ENCODE measurements around the gene WT1.
"Not testable (repeated sequence)": the region's sequence is repeated elsewhere in the genome, so short reads cannot be mapped to it uniquely, and the experiment has no call there.

The WT1 gene

GRCh38 chr11:32435511-32435941, at the start of gene WT1:
TSS of gene WT1 (minus strand) at chr11:32435539.
- DNase-seq: no peak

- DNase-seq: no peak
These were observed 44.0 kb upstream of the WT1 start for GRCh38 chr11:32479291-32479690.

GRCh38 chr11:32478277-32478731, 43.0 kb upstream of the WT1 start:
- DNase-seq: no peak

GRCh38 chr11:32473282-32473909, 38.1 kb upstream of the WT1 start:
- no peak for DNase-seq

GRCh38 chr11:32472226-32472625, 36.9 kb upstream of the WT1 start:
- no peak for DNase-seq

GRCh38 chr11:32471544-32471943, 36.2 kb upstream of the WT1 start:
- not testable (repeated sequence) for DNase-seq

GRCh38 chr11:32469791-32470190, 34.5 kb upstream of the WT1 start:
- DNase-seq: no peak

GRCh38 chr11:32466279-32466915, 31.1 kb upstream of the WT1 start:
- DNase-seq: no peak

GRCh38 chr11:32464078-32464477, 28.7 kb upstream of the WT1 start:
- no peak for DNase-seq

GRCh38 chr11:32462011-32462690, 26.8 kb upstream of the WT1 start:
- no peak for DNase-seq

- no peak for DNase-seq
These were observed 21.5 kb upstream of the WT1 start for GRCh38 chr11:32456864-32457263.

GRCh38 chr11:32454993-32455392, 19.7 kb upstream of the WT1 start:
- DNase-seq: no peak

- no peak for DNase-seq
These were observed 16.5 kb upstream of the WT1 start for GRCh38 chr11:32451808-32452207.

- DNase-seq: no peak
These were observed 15.0 kb upstream of the WT1 start for GRCh38 chr11:32450372-32450771.

- no peak for DNase-seq
These were observed 12.9 kb upstream of the WT1 start for GRCh38 chr11:32448232-32448631.

GRCh38 chr11:32447252-32447651, 11.9 kb upstream of the WT1 start:
- no peak for DNase-seq

- no peak for DNase-seq
These were observed 10.9 kb upstream of the WT1 start for GRCh38 chr11:32446227-32446626.

- DNase-seq: no peak
These were observed 8.8 kb upstream of the WT1 start for GRCh38 chr11:32444186-32444585.

GRCh38 chr11:32440916-32441315, 5.6 kb upstream of the WT1 start:
- DNase-seq: no peak

- DNase-seq: no peak
These were observed 5.1 kb upstream of the WT1 start for GRCh38 chr11:32440312-32440908.

- DNase-seq: no peak
These were observed 4.3 kb upstream of the WT1 start for GRCh38 chr11:32439501-32440210.

- no peak for DNase-seq
These were observed 3.6 kb upstream of the WT1 start for GRCh38 chr11:32438866-32439489.
